HG02970 (cell line): ENCODE data around the gene SBF2.
"Not testable (repeated sequence)": the region's sequence is repeated elsewhere in the genome, so short reads cannot be mapped to it uniquely, and the experiment has no call there.

Experiments used
- ATAC-seq: cut with Tn5 transposase; IDR thresholded peaks from one replicate; pipeline ENCODE4 v1.9.1; 2021; ENCODE audit warnings: mild to moderate bottlenecking, moderate library complexity, moderate number of reproducible peaks; ENCODE audit not compliant: unreplicated experiment, low FRiP score

Gene SBF2

GRCh38 chr11:9930562-9931331 lies 363.3 kb downstream of the SBF2 start:
- not testable (repeated sequence) for ATAC-seq

- no peak for ATAC-seq
Measured at GRCh38 chr11:9927670-9928069, 366.3 kb downstream of the SBF2 start.

- no peak for ATAC-seq
Measured at GRCh38 chr11:9923280-9923679, 370.7 kb downstream of the SBF2 start.

GRCh38 chr11:9922806-9923205 lies 371.2 kb downstream of the SBF2 start:
- ATAC-seq = no peak

- no peak for ATAC-seq
Measured at GRCh38 chr11:9916480-9916879, 377.5 kb downstream of the SBF2 start.

GRCh38 chr11:9914064-9914463 lies 380.0 kb downstream of the SBF2 start:
- no peak for ATAC-seq

GRCh38 chr11:9905960-9906791 lies 387.8 kb downstream of the SBF2 start:
- ATAC-seq = no peak

GRCh38 chr11:9905501-9905951 lies 388.5 kb downstream of the SBF2 start:
- ATAC-seq = no peak

GRCh38 chr11:9903579-9903978 lies 390.4 kb downstream of the SBF2 start:
- no peak for ATAC-seq

- ATAC-seq = no peak
Measured at GRCh38 chr11:9901943-9902342, 392.1 kb downstream of the SBF2 start.

GRCh38 chr11:9900253-9900652 lies 393.8 kb downstream of the SBF2 start:
- not testable (repeated sequence) for ATAC-seq

GRCh38 chr11:9899676-9900075 lies 394.3 kb downstream of the SBF2 start:
- no peak for ATAC-seq

- no peak for ATAC-seq
Measured at GRCh38 chr11:9896902-9897301, 397.1 kb downstream of the SBF2 start.

GRCh38 chr11:9895006-9895405 lies 399.0 kb downstream of the SBF2 start:
- ATAC-seq = no peak

- ATAC-seq = no peak
Measured at GRCh38 chr11:9893474-9893873, 400.5 kb downstream of the SBF2 start.

GRCh38 chr11:9888938-9889337 lies 405.1 kb downstream of the SBF2 start:
- no peak for ATAC-seq

- ATAC-seq = no peak
Measured at GRCh38 chr11:9887472-9887871, 406.5 kb downstream of the SBF2 start.

- no peak for ATAC-seq
Measured at GRCh38 chr11:9886595-9886994, 407.4 kb downstream of the SBF2 start.

- no peak for ATAC-seq
Measured at GRCh38 chr11:9884601-9885000, 409.4 kb downstream of the SBF2 start.

GRCh38 chr11:9880657-9881056 lies 413.4 kb downstream of the SBF2 start:
- ATAC-seq = no peak

GRCh38 chr11:9878936-9879335 lies 415.1 kb downstream of the SBF2 start:
- ATAC-seq = no peak

GRCh38 chr11:9876331-9876730 lies 417.7 kb downstream of the SBF2 start:
- ATAC-seq = no peak
